ENCODE data around the gene CAPN5.

Gene CAPN5

DNA sequence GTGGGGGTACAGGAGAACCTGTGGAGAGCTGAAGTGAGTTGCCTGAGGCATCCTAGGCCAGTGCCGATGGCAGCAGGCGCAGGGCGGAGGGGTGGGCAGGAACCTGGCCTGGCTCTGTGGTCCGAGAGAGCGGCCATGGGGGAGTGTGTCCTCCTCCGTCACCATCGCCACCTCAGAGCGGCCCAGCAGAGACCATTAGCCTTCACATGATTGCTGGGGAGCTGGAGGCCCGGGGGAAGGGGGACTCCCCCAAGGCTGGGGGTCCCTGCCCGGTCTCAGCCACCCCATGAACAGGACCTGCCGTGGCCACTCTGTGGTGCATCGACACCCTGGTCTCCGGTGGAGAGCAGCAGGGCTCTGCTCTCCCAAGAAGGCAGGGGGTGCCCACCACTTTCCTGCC lies 40.0 kb downstream of the CAPN5 start:
- H3K4me3 ChIP-seq (ENCODE audit: low read depth, low read length): no peak overlapping the region
- DNase-seq (ENCODE audit: low read depth): no peak
- TF ChIP-seq, protein P1, sequence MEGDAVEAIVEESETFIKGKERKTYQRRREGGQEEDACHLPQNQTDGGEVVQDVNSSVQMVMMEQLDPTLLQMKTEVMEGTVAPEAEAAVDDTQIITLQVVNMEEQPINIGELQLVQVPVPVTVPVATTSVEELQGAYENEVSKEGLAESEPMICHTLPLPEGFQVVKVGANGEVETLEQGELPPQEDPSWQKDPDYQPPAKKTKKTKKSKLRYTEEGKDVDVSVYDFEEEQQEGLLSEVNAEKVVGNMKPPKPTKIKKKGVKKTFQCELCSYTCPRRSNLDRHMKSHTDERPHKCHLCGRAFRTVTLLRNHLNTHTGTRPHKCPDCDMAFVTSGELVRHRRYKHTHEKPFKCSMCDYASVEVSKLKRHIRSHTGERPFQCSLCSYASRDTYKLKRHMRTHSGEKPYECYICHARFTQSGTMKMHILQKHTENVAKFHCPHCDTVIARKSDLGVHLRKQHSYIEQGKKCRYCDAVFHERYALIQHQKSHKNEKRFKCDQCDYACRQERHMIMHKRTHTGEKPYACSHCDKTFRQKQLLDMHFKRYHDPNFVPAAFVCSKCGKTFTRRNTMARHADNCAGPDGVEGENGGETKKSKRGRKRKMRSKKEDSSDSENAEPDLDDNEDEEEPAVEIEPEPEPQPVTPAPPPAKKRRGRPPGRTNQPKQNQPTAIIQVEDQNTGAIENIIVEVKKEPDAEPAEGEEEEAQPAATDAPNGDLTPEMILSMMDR (IDR thresholded peaks at IDR 0.05; ENCODE audit: low read depth, low read length): no peak

- no peak for DNase-seq (ENCODE audit: low read depth)
- TF ChIP-seq, protein P2, sequence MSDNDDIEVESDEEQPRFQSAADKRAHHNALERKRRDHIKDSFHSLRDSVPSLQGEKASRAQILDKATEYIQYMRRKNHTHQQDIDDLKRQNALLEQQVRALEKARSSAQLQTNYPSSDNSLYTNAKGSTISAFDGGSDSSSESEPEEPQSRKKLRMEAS (IDR thresholded peaks at IDR 0.05; ENCODE audit: low read depth, low read length): no peak
- TF ChIP-seq POLR2A (IDR thresholded peaks at IDR 0.05; ENCODE audit: extremely low read depth, insufficient read length) (no peak), MYC (IDR thresholded peaks at IDR 0.05; ENCODE audit: low read depth, low read length) (no peak)
- TF ChIP-seq, protein P1 (IDR thresholded peaks at IDR 0.05; ENCODE audit: low read depth, low read length): no peak
Measured at GRCh38 chr11:77107950-77108349, 41.2 kb downstream of the CAPN5 start.

GRCh38 chr11:77108436-77108835 lies 41.7 kb downstream of the CAPN5 start:
- DNase-seq (ENCODE audit: low read depth): no peak
- H3K4me3 ChIP-seq (ENCODE audit: low read depth, low read length): no peak overlapping the region
- TF ChIP-seq, protein P2 (IDR thresholded peaks at IDR 0.05; ENCODE audit: low read depth, low read length): no peak
- TF ChIP-seq POLR2A (IDR thresholded peaks at IDR 0.05; ENCODE audit: extremely low read depth, insufficient read length) (no peak), MYC (IDR thresholded peaks at IDR 0.05; ENCODE audit: low read depth, low read length) (no peak)
- TF ChIP-seq, protein P1 (IDR thresholded peaks at IDR 0.05; ENCODE audit: low read depth, low read length): no peak

More at GRCh38 chr11:77107950-77108349, 41.2 kb downstream of the CAPN5 start:
- H3K4me3 ChIP-seq (ENCODE audit: low read depth, low read length): no peak overlapping the region

DNA sequence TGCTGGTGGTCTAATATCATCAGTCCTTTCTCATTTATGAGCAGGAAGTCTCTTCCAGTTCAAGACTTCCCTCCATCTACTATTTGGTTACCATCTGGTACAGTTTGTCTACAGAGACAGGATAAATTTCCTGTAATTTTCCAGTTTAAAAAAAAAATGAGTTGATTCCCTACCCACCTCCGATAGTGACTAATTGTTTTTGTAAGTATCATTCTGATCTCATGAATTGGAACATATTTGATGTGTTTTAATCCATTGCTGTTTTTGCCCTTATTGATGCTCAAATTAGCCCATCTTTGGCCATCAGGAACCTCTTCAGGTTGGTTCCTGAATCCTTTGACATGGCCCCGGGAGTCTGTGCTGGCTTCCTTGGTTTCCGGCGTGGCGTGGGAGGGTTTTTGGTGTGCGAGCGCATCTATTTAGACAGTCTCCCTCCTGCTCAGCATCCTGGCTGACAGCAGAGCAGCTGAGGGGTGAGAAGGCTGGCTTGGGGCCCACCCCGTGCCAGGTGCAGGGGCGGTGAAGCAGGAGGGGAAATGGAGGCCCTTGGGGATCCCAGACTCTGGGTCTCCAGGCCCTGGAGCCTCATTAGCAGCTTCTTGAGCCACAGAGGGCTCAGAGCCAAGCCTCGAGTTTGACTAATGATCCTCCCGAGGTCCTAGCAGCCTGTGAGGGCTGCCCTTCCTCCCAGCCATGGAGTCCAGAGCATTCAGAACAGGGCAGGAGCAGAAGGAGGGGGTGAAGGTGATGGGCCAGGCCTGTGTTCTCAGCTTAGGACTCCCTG lies 42.7 kb downstream of the CAPN5 start:
- DNase-seq (ENCODE audit: low read depth): no peak
- TF ChIP-seq, protein P1 (IDR thresholded peaks at IDR 0.05; ENCODE audit: low read depth, low read length): no peak
- TF ChIP-seq, protein P2 (IDR thresholded peaks at IDR 0.05; ENCODE audit: low read depth, low read length): no peak
- TF ChIP-seq MYC (IDR thresholded peaks at IDR 0.05; ENCODE audit: low read depth, low read length): no peak
- TF ChIP-seq POLR2A (IDR thresholded peaks at IDR 0.05; ENCODE audit: extremely low read depth, insufficient read length): no peak
- no peak overlapping the region for H3K4me3 ChIP-seq (ENCODE audit: low read depth, low read length)

DNA sequence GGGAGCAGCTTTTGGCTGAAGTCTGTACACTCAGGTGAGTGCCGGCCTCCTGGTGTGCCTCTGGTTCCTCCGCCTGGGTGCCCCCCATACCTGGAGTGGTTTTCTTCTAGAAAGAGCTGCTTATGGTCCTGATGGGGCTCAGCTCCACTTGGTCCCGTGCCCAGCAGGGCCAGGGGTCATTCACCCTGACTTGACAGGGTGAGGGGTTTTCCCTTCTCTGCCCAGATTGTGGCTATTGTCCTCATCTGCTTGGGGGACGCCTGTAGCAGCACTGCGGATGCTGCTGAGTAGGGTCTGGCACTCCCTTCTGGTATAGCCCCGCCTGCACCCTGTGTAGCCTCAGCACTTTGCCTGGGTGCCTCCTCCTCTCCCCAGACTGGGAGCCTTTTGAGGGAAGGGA lies 44.1 kb downstream of the CAPN5 start:
- TF ChIP-seq MYC (IDR thresholded peaks at IDR 0.05; ENCODE audit: low read depth, low read length): no peak
- TF ChIP-seq POLR2A (IDR thresholded peaks at IDR 0.05; ENCODE audit: extremely low read depth, insufficient read length): no peak
- TF ChIP-seq, protein P1 (IDR thresholded peaks at IDR 0.05; ENCODE audit: low read depth, low read length): no peak
- TF ChIP-seq, protein P2 (IDR thresholded peaks at IDR 0.05; ENCODE audit: low read depth, low read length): no peak
- no peak overlapping the region for H3K4me3 ChIP-seq (ENCODE audit: low read depth, low read length)
- no peak for DNase-seq (ENCODE audit: low read depth)

All from NB4 (cell line).